SK-N-SH (cell line): ENCODE measurements around the gene GNB1L. TPM values are rescaled to one million over a fixed set of nuclear protein-coding genes. Genes with fewer than 3 reads are reported as not detected.

Experiments
- CTCF ChIA-PET: fragments of 300-600, 350-600 bp; formaldehyde crosslinking; extraction: SDS; loops from one replicate; lab custom pipeline; 2021; lab: Yijun Ruan, JAX
- POLR2A ChIA-PET: fragments of 350-600 bp; sonication (Branson Sonifier 250); formaldehyde crosslinking; extraction: SDS; loops from one replicate; lab custom pipeline; 2020; ENCODE audit warnings: antibody characterized with exemption, inconsistent platforms; lab: Yijun Ruan, JAX
- DNase-seq: peaks from one replicate; pipeline ENCODE4 v3.0.0; 2012
- H2AFZ ChIP-seq: fragments of 200-600 bp; sonication (generic); 2 replicates; pipeline ENCODE4 v1.8.1; 2016; ENCODE audit warnings: antibody characterized with exemption, mild to moderate bottlenecking, low read depth
- H3F3A ChIP-seq: fragments of 200-600 bp; sonication (generic); replicated peaks from 2 replicates; pipeline ENCODE3; 2016; ENCODE audit warnings: antibody characterized with exemption, mild to moderate bottlenecking; ENCODE audit not compliant: insufficient read depth
- H3K27ac ChIP-seq, 2 experiments: fragments of 200-500 bp in 1 of 2; fragments of 200-600 bp in 1 of 2; sonication (Bioruptor generic) in 1 of 2; sonication (generic), shearing (Covaris generic) in 1 of 2; 2 replicates each; pipeline versions ENCODE4 v1.5.1 to v1.6.1; 2014 to 2016; ENCODE audit warnings: low read depth in 2 of 2, inconsistent platforms in 1 of 2, low read length in 1 of 2, mild to moderate bottlenecking in 1 of 2, mixed read lengths in 1 of 2
- H3K27me3 ChIP-seq: fragments of 200-600 bp; sonication (generic), shearing (Covaris generic); 2 replicates; pipeline ENCODE4 v1.6.1; 2016; ENCODE audit warnings: mixed run types; ENCODE audit not compliant: insufficient read depth
- H3K36me3 ChIP-seq, 2 experiments: fragments of 200-500 bp in 1 of 2; fragments of 200-600 bp in 1 of 2; sonication (Bioruptor generic) in 1 of 2; sonication (generic) in 1 of 2; replicated peaks in 1 of 2; 2 replicates each; pipeline versions ENCODE3 to v1.5.1; 2014 to 2016; ENCODE audit warnings: low read length in 1 of 2, mild to moderate bottlenecking in 1 of 2; ENCODE audit not compliant: insufficient read depth in 2 of 2, control insufficient read depth in 1 of 2
- H3K4me1 ChIP-seq, 2 experiments: fragments of 200-500 bp in 1 of 2; fragments of 200-600 bp in 1 of 2; sonication (Bioruptor generic) in 1 of 2; sonication (generic), shearing (Covaris generic) in 1 of 2; 2 replicates each; pipeline versions ENCODE4 v1.5.1 to v1.6.1; 2014 to 2016; ENCODE audit warnings: low read depth in 1 of 2, low read length in 1 of 2, mixed run types in 1 of 2; ENCODE audit not compliant: insufficient read depth in 2 of 2, control insufficient read depth in 1 of 2
- H3K4me2 ChIP-seq: fragments of 200-600 bp; sonication (generic), shearing (Covaris generic); 2 replicates; pipeline ENCODE4 v1.6.1; 2017; ENCODE audit warnings: mixed run types
- H3K4me3 ChIP-seq, 2 experiments: fragments of 200-500 bp in 1 of 2; fragments of 200-600 bp in 1 of 2; sonication (Bioruptor generic) in 1 of 2; sonication (generic), shearing (Covaris generic) in 1 of 2; 2 replicates each; pipeline versions ENCODE4 v1.5.1 to v1.8.1; 2014 to 2016; ENCODE audit warnings: low read depth in 2 of 2, inconsistent platforms in 1 of 2, low read length in 1 of 2, mild to moderate bottlenecking in 1 of 2, mixed read lengths in 1 of 2, moderate library complexity in 1 of 2
- H3K79me2 ChIP-seq: fragments of 200-600 bp; sonication (generic); 2 replicates; pipeline ENCODE4 v1.8.1; 2017; ENCODE audit warnings: mild to moderate bottlenecking; ENCODE audit not compliant: insufficient read depth
- H3K9ac ChIP-seq: fragments of 200-600 bp; sonication (generic); 2 replicates; pipeline ENCODE4 v1.6.1; 2017; ENCODE audit warnings: mixed run types
- H3K9me2 ChIP-seq: fragments of 200-600 bp; sonication (generic); 2 replicates; pipeline ENCODE4 v1.6.1; 2017; ENCODE audit warnings: mixed run types
- H3K9me3 ChIP-seq: fragments of 200-600 bp; sonication (generic); 2 replicates; pipeline ENCODE4 v1.6.1; 2017; ENCODE audit warnings: mixed run types, mild to moderate bottlenecking, moderate library complexity
- H4K20me1 ChIP-seq: fragments of 200-600 bp; sonication (generic); 2 replicates; pipeline ENCODE4 v1.6.1; 2017; ENCODE audit warnings: mild to moderate bottlenecking, mixed run types; ENCODE audit not compliant: insufficient read depth
- CTCF ChIP-seq: fragments of 200-600 bp; sonication (generic); IDR thresholded peaks from 2 replicates; pipeline ENCODE4 v1.6.1; 2017; ENCODE audit warnings: antibody characterized with exemption, mild to moderate bottlenecking, moderate library complexity
- ELF1 ChIP-seq: IDR thresholded peaks from 2 replicates; pipeline ENCODE4 v1.4.0; 2012
- FOSL2 ChIP-seq: IDR thresholded peaks from 2 replicates; pipeline ENCODE4 v1.4.0; 2012; ENCODE audit warnings: low read depth, mild to moderate bottlenecking, moderate library complexity, borderline replicate concordance
- MAX ChIP-seq: IDR thresholded peaks from 2 replicates; pipeline ENCODE4 v1.4.0; 2012; ENCODE audit warnings: low read depth
- MEF2A ChIP-seq: IDR thresholded peaks from 2 replicates; pipeline ENCODE4 v1.4.0; 2012; ENCODE audit warnings: low read depth, borderline replicate concordance
- NRF1 ChIP-seq: IDR thresholded peaks from 2 replicates; pipeline ENCODE4 v1.6.1; 2012; ENCODE audit warnings: low read depth, mild to moderate bottlenecking, low read length
- SIN3A ChIP-seq: IDR thresholded peaks from 2 replicates; pipeline ENCODE4 v1.6.1; 2012; ENCODE audit warnings: low read depth, mild to moderate bottlenecking, low read length, moderate library complexity, borderline replicate concordance
- TCF12 ChIP-seq: IDR thresholded peaks from 2 replicates; pipeline ENCODE4 v1.4.0; 2012
- YY1 ChIP-seq: IDR thresholded peaks from 2 replicates; pipeline ENCODE4 v1.4.0; 2012; ENCODE audit warnings: low read depth, mild to moderate bottlenecking
- WGBS: methylation state at CpG from one replicate; pipeline ENCODE4 v1.1.6; 2017; ENCODE audit warnings: low lambda C conversion rate; 5-methylcytosine and 5-hydroxymethylcytosine counted together
- polyA plus RNA-seq, 3 experiments: library from polyadenylated mRNA; depleted of rRNA; stranded (reverse); fragments of >200 nt; gene quantifications; 2 replicates each; pipeline ENCODE4 v1.2.3, GENCODE V29; 2012
- TF ChIP-seq, protein P1 (sequence below): IDR thresholded peaks from 2 replicates; pipeline ENCODE4 v1.4.0; 2012; ENCODE audit warnings: low read depth, borderline replicate concordance
- TF ChIP-seq, protein P2 (sequence below): IDR thresholded peaks from 2 replicates; pipeline ENCODE4 v1.4.0; 2012; ENCODE audit warnings: low read depth, borderline replicate concordance
- TF ChIP-seq, protein P3 (sequence below): IDR thresholded peaks from 2 replicates; pipeline ENCODE4; 2012

GNB1L gene
- polyA plus RNA-seq, 1 of the 3 experiments (the other 2 are of a cell fraction): 5.9 TPM

DNA sequence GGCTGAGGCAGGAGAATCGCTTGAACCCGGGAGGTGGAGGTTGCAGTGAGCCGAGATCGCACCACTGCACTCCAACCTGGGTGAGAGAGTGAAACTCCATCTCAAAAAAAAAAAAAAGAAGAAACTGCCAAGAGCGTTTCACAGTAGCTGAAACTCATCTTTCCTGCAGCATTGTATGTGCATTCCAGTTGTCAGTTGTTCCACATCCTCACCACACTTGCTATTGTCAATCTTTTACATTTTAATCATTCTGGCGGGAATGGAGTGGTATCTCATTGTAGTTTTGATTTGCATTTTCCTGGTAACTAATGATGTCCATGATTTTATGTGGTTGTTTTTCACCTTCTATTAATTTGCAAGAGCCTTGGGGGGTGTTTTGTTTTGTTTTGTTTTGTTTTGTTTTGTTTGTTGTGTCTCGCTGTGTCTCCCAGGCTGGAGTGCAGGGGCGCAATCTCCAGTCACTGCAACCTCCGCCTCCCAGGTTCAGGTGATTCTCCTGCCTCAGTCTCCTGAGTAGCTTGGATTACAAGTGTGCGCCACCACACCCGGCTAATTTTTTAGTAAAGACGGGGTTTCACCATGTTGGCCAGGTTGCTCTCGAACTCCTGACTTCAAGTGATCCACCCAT is 8.1 kb upstream of the GNB1L start:
- Histone ChIP-seq H3K9ac (no peak overlapping the region), H3K9me2 (no peaks in the 10 kb centered on the region), H3K36me3 (no peaks in the 10 kb centered on the region), H2AFZ (no peak overlapping the region), H3K79me2 (no peaks in the 10 kb centered on the region), H3K4me3 (no peak overlapping the region), H3K4me1 (no peaks in the 10 kb centered on the region), H3F3A (no peaks in the 10 kb centered on the region), H3K27ac (no peak overlapping the region), H3K27me3 (no peaks in the 10 kb centered on the region), H4K20me1 (no peaks in the 10 kb centered on the region), H3K9me3 (no peaks in the 10 kb centered on the region), H3K4me2 (no peak overlapping the region)
- no peak for DNase-seq
- ChIA-PET POLR2A (no interaction called here), CTCF (no interaction called here)
- 95% methylated on average over 13 of the region's 13 CpGs for WGBS
- TF ChIP-seq MAX: no peak
- no peak for TF ChIP-seq TCF12

DNA sequence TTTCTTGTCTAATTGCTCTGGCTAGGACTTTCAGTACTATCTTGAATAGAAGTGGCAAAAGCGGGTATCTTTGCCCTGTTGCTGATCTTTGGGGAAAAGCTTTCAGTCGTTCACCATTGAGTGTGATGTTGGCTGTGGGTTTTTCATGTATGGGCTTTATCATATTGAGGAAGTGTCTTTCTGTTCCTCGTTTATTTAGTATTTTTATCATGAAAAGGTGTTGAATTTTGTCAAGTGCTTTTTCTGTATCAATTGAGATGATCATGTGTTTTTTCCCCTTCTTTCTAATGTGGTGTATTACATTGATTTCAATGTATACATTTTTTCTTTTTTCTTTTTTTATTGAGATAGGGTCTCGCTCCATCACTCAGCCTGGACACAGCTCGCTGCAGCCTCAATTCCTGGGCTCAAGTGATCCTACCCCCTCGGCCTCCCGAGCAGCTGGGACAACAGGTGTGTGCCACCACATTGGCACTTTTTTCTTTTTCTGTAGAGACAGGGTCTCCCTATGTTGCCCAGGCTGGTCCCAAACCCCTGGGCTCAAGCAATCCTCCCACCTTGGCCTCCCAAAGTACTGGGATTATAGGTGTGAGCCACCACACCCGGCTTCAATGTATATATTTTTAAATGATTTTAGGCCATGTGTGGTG is 5.3 kb upstream of the GNB1L start:
- peaks cover 8% of the 10 kb centered on the region for H3F3A ChIP-seq
- H3K9me2 ChIP-seq: no peaks in the 10 kb centered on the region
- no peaks in the 10 kb centered on the region for H3K27me3 ChIP-seq
- H3K9ac ChIP-seq: no peak overlapping the region
- DNase-seq: no peak
- TF ChIP-seq, protein P1, sequence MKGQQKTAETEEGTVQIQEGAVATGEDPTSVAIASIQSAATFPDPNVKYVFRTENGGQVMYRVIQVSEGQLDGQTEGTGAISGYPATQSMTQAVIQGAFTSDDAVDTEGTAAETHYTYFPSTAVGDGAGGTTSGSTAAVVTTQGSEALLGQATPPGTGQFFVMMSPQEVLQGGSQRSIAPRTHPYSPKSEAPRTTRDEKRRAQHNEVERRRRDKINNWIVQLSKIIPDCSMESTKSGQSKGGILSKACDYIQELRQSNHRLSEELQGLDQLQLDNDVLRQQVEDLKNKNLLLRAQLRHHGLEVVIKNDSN: no peak
- TF ChIP-seq FOSL2 (no peak), MAX (no peak), NRF1 (no peak), SIN3A (no peak), CTCF (no peak), MEF2A (no peak), ELF1 (no peak), YY1 (no peak)
- TF ChIP-seq, protein P2, sequence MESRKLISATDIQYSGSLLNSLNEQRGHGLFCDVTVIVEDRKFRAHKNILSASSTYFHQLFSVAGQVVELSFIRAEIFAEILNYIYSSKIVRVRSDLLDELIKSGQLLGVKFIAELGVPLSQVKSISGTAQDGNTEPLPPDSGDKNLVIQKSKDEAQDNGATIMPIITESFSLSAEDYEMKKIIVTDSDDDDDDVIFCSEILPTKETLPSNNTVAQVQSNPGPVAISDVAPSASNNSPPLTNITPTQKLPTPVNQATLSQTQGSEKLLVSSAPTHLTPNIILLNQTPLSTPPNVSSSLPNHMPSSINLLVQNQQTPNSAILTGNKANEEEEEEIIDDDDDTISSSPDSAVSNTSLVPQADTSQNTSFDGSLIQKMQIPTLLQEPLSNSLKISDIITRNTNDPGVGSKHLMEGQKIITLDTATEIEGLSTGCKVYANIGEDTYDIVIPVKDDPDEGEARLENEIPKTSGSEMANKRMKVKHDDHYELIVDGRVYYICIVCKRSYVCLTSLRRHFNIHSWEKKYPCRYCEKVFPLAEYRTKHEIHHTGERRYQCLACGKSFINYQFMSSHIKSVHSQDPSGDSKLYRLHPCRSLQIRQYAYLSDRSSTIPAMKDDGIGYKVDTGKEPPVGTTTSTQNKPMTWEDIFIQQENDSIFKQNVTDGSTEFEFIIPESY: no peak
- TF ChIP-seq, protein P3, sequence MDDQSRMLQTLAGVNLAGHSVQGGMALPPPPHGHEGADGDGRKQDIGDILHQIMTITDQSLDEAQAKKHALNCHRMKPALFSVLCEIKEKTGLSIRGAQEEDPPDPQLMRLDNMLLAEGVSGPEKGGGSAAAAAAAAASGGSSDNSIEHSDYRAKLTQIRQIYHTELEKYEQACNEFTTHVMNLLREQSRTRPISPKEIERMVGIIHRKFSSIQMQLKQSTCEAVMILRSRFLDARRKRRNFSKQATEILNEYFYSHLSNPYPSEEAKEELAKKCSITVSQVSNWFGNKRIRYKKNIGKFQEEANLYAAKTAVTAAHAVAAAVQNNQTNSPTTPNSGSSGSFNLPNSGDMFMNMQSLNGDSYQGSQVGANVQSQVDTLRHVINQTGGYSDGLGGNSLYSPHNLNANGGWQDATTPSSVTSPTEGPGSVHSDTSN: no peak
- no peak overlapping the region for H3K27ac ChIP-seq
- 95% methylated on average over 8 of the region's 8 CpGs for WGBS
- H3K4me3 ChIP-seq: no peak overlapping the region
- H3K4me1 ChIP-seq: peaks cover 9 to 11% of the 10 kb centered on the region in 2 experiments; a peak in 2 of 4 replicates
- CTCF ChIA-PET: interaction anchor here (0.6 to 0.9 kb wide), 2 partner anchors 60 to 129 kb away, joined by 3 to 4 read pairs; no protein-coding TSS in a partner anchor
- H3K36me3 ChIP-seq: peaks cover 0 to 4% of the 10 kb centered on the region in 2 experiments
- POLR2A ChIA-PET: no interaction called here
- no peak overlapping the region for H3K4me2 ChIP-seq
- H3K79me2 ChIP-seq: peaks cover 23% of the 10 kb centered on the region
- no peaks in the 10 kb centered on the region for H3K9me3 ChIP-seq
- H4K20me1 ChIP-seq: no peaks in the 10 kb centered on the region
- H2AFZ ChIP-seq: no peak overlapping the region
